AG04449 (cell line): Measurements from ENCODE around the gene TNFRSF13B.
"Not testable (repeated sequence)": the region's sequence is repeated elsewhere in the genome, so short reads cannot be mapped to it uniquely, and the experiment has no call there.

Experiments
- CTCF ChIA-PET: fragments of 350-600 bp; formaldehyde crosslinking; extraction: SDS; loops from one replicate; lab custom pipeline; 2021; ENCODE audit warnings: antibody characterized with exemption; lab: Yijun Ruan, JAX
- POLR2A ChIA-PET: fragments of 400-600, 350-600 bp; formaldehyde crosslinking; extraction: SDS; loops from one replicate; lab custom pipeline; 2020; ENCODE audit warnings: antibody characterized with exemption, inconsistent platforms; lab: Yijun Ruan, JAX
- DNase-seq: peaks from one replicate; pipeline ENCODE4 v3.0.0-alpha.2; 2010; ENCODE audit warnings: low read depth, low spot score
- H3K4me3 ChIP-seq: 2 replicates; pipeline ENCODE4 v1.5.1; 2011; ENCODE audit warnings: low read depth, mild to moderate bottlenecking, control low read depth, low read length
- TF ChIP-seq, protein P1 (sequence below): IDR thresholded peaks from one replicate; pipeline ENCODE4 v1.5.1; 2011; ENCODE audit warnings: mild to moderate bottlenecking, moderate library complexity, low read length, control low read depth, inconsistent platforms; ENCODE audit not compliant: insufficient read depth; ENCODE audit errors: missing control alignments

The TNFRSF13B gene

DNA sequence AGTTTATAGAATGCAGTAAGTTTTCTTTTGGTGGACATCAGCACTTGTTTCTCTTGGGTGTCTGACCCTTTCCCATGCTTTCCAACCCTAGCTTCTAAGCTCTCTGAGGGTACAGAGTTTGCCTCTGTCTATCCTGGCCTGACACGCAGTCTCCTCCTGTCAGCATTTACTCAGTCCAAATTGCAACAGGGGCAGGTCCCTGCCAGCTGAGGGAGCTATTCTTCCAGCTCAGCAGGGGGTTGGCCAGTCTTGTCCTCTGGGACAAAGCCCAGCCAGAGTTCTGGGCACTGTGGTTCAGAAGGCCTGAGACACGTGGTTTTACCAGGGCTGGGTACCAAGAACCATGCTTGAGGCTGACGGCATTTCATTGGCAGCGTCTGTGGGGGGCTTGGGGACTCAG lies 38.1 kb upstream of the TNFRSF13B start:
- H3K4me3 ChIP-seq, DNase-seq, POLR2A ChIA-PET: not testable (repeated sequence)
- CTCF ChIA-PET: interaction anchor here (1.2 to 1.6 kb wide), 2 partner anchors 10 to 147 kb away, joined by 3 to 6 read pairs; no protein-coding TSS in a partner anchor

- CTCF ChIA-PET: interaction anchor here (1.2 to 1.6 kb wide), 3 partner anchors 9 to 148 kb away, joined by 3 to 6 read pairs (median 5); no protein-coding TSS in a partner anchor
- POLR2A ChIA-PET, DNase-seq, H3K4me3 ChIP-seq: not testable (repeated sequence)
Measured at GRCh38 chr17:17008621-17009397, 36.9 kb upstream of the TNFRSF13B start.

DNA sequence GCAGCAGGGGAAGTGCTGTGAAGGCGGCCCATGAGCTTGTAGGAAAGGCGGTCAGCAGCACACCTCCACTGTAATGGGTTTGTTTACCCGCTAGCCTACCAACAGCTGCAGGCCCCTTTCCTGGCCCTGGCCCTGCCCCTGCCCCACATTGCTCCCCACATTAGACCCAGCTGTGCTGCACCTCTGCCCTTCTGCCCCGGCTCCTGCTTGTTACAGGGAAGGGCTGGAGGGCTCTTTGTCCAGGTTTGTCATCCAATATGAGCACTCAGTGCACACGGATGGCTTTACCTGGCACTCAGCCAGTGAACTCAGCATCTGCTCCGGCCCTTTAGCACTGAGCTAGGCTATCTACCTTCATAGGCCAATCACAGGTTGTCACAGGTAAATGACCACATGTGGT lies 36.0 kb upstream of the TNFRSF13B start:
- POLR2A ChIA-PET: interaction anchor here (0.7 kb wide), 1 partner anchor 869 kb away, joined by 3 read pairs; no protein-coding TSS in a partner anchor
- not testable (repeated sequence) for H3K4me3 ChIP-seq, DNase-seq
- CTCF ChIA-PET: interaction anchor here (0.6 kb wide), 1 partner anchor 10 kb away, joined by 3 read pairs; no protein-coding TSS in a partner anchor

DNA sequence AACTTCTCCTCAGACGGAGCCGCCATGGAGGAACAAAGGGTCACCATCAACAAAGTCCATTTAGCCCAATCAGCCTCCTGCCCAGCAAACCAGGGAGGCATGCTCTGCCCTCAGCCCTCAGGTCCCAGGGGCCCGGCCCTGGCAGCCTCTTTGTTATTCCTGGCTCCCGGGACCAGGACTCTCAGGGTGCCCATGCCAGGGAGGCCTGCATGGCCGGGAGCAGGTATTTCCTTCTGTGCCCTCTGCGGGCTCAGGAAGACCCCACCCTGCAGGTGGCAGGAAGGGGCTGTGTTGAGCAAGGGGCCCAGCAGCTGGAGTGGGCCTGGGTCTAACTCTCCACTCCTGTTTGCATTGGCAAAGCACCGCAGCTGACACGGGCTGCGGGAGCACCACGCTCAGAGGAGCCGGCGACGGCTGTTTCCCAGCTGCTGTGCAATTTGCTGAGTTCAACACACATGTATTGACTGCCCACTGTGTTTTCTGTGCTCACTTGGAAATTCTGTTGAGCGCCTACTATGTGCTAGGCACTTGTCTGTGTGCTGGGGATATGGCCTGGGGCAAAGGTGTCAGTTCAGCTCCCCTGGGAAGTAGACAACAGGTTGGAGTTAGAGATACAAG lies 33.2 kb upstream of the TNFRSF13B start:
- POLR2A ChIA-PET, DNase-seq, H3K4me3 ChIP-seq: not testable (repeated sequence)
- CTCF ChIA-PET: interaction anchor here (1.1 kb wide), 1 partner anchor 103 kb away, joined by 3 read pairs; no protein-coding TSS in a partner anchor

GRCh38 chr17:17004251-17004996 lies 32.5 kb upstream of the TNFRSF13B start:
- no peak overlapping the region for H3K4me3 ChIP-seq
- ChIA-PET POLR2A (no interaction called here), CTCF (interaction anchor here (1.0 kb wide), 1 partner anchor 13 kb away, joined by 4 read pairs; no protein-coding TSS in a partner anchor)
- no peak for DNase-seq
- TF ChIP-seq, protein P1, sequence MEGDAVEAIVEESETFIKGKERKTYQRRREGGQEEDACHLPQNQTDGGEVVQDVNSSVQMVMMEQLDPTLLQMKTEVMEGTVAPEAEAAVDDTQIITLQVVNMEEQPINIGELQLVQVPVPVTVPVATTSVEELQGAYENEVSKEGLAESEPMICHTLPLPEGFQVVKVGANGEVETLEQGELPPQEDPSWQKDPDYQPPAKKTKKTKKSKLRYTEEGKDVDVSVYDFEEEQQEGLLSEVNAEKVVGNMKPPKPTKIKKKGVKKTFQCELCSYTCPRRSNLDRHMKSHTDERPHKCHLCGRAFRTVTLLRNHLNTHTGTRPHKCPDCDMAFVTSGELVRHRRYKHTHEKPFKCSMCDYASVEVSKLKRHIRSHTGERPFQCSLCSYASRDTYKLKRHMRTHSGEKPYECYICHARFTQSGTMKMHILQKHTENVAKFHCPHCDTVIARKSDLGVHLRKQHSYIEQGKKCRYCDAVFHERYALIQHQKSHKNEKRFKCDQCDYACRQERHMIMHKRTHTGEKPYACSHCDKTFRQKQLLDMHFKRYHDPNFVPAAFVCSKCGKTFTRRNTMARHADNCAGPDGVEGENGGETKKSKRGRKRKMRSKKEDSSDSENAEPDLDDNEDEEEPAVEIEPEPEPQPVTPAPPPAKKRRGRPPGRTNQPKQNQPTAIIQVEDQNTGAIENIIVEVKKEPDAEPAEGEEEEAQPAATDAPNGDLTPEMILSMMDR: no peak

GRCh38 chr17:17002731-17003715 lies 31.1 kb upstream of the TNFRSF13B start:
- POLR2A ChIA-PET, H3K4me3 ChIP-seq, DNase-seq: not testable (repeated sequence)
- CTCF ChIA-PET: interaction anchor here (0.8 to 4.4 kb wide), 3 partner anchors 135 to 187 kb away, joined by 3 to 23 read pairs (median 3); no protein-coding TSS in a partner anchor

- no peak for DNase-seq
- ChIA-PET CTCF (interaction anchor here (0.8 to 4.4 kb wide), 18 partner anchors 10 to 347 kb away, joined by 3 to 35 read pairs (median 4); partner anchors contain the start of gene FLCN), POLR2A (no interaction called here)
- no peak overlapping the region for H3K4me3 ChIP-seq
- TF ChIP-seq, protein P1: peak; percentile 92
Measured at GRCh38 chr17:17001874-17002520, 30.1 kb upstream of the TNFRSF13B start.
